Subcutaneous adipose tissue (tissue), 4 donors: ENCODE data around the gene ATXN1. TPM values are rescaled to one million over a fixed set of nuclear protein-coding genes. Genes with fewer than 3 reads are reported as not detected.

Experiments
- CTCF ChIP-seq: fragments of 450-650 bp; IDR thresholded peaks from one replicate; pipeline ENCODE4 v1.5.1; 2016; ENCODE audit warnings: low read depth, mild to moderate bottlenecking, control low read depth, antibody characterized with exemption, moderate library complexity
- total RNA-seq, 4 donors: library from RNA; depleted of rRNA; stranded (reverse); fragments of >200 nt; gene quantifications; one replicate each; pipeline ENCODE4 v1.1.0, GENCODE V29; 2016

The ATXN1 gene
- 10 to 100 TPM; 27.1 to 35.6 (median 35.1) TPM for total RNA-seq

GRCh38 chr6:16760516-16761470, at the start of gene ATXN1:
TSS of gene ATXN1 (minus strand) at chr6:16761460.
- no peak for TF ChIP-seq CTCF

GRCh38 chr6:16810411-16810810, 49.2 kb upstream of the ATXN1 start:
- no peak for TF ChIP-seq CTCF

GRCh38 chr6:16809753-16810358, 48.6 kb upstream of the ATXN1 start:
- TF ChIP-seq CTCF, result no peak

- no peak for TF ChIP-seq CTCF
Measured at GRCh38 chr6:16807956-16808355, 46.7 kb upstream of the ATXN1 start.

GRCh38 chr6:16806363-16806762, 45.1 kb upstream of the ATXN1 start:
- TF ChIP-seq CTCF, result no peak

- TF ChIP-seq CTCF, result no peak
Measured at GRCh38 chr6:16805243-16805950, 44.1 kb upstream of the ATXN1 start.
